Measurements from ENCODE around the gene ZNF652. TPM values are rescaled to one million over a fixed set of nuclear protein-coding genes. Genes with fewer than 3 reads are reported as not detected.

ZNF652 gene
- total RNA-seq, 1 donor from 2014 or later = 12.8 TPM

GRCh38 chr17:49298371-49298976 is 63.6 kb downstream of the ZNF652 start:
- TF ChIP-seq CTCF (conservative IDR thresholded peaks at IDR 0.05; ENCODE audit: low read depth, low read length) = no peak
- no peak for DNase-seq (ENCODE audit: low read depth)
- H3K4me3 ChIP-seq (ENCODE audit: low read depth, low read length) = no peak overlapping the region

GRCh38 chr17:49297141-49297540 is 64.9 kb downstream of the ZNF652 start:
- no peak for DNase-seq (ENCODE audit: low read depth)
- no peak overlapping the region for H3K4me3 ChIP-seq (ENCODE audit: low read depth, low read length)
- TF ChIP-seq CTCF (conservative IDR thresholded peaks at IDR 0.05; ENCODE audit: low read depth, low read length) = no peak

- H3K4me3 ChIP-seq (ENCODE audit: low read depth, low read length) = no peak overlapping the region
- no peak for TF ChIP-seq CTCF (conservative IDR thresholded peaks at IDR 0.05; ENCODE audit: low read depth, low read length)
- no peak for DNase-seq (ENCODE audit: low read depth)
Measured at GRCh38 chr17:49294122-49294521, 67.9 kb downstream of the ZNF652 start.

- no peak for DNase-seq (ENCODE audit: low read depth)
- no peak for TF ChIP-seq CTCF (conservative IDR thresholded peaks at IDR 0.05; ENCODE audit: low read depth, low read length)
- no peak overlapping the region for H3K4me3 ChIP-seq (ENCODE audit: low read depth, low read length)
Measured at GRCh38 chr17:49292901-49293300, 69.1 kb downstream of the ZNF652 start.

- no peak for DNase-seq (ENCODE audit: low read depth)
- no peak for TF ChIP-seq CTCF (conservative IDR thresholded peaks at IDR 0.05; ENCODE audit: low read depth, low read length)
- no peak overlapping the region for H3K4me3 ChIP-seq (ENCODE audit: low read depth, low read length)
Measured at GRCh38 chr17:49291929-49292328, 70.1 kb downstream of the ZNF652 start.

GRCh38 chr17:49290690-49291359 is 71.2 kb downstream of the ZNF652 start:
- peak; percentile 69 for TF ChIP-seq CTCF (conservative IDR thresholded peaks at IDR 0.05; ENCODE audit: low read depth, low read length)
- no peak for DNase-seq (ENCODE audit: low read depth)
- no peak overlapping the region for H3K4me3 ChIP-seq (ENCODE audit: low read depth, low read length)

- H3K4me3 ChIP-seq (ENCODE audit: low read depth, low read length) = no peak overlapping the region
- no peak for DNase-seq (ENCODE audit: low read depth)
- no peak for TF ChIP-seq CTCF (conservative IDR thresholded peaks at IDR 0.05; ENCODE audit: low read depth, low read length)
Measured at GRCh38 chr17:49288388-49288787, 73.7 kb downstream of the ZNF652 start.

Measured in epithelial cell of proximal tubule (primary cell).